ENCODE data around the gene CAP2.

GRCh38 chr6:17347012-17347411 lies 46.4 kb upstream of the CAP2 start:
- no peak for TF ChIP-seq CTCF (IDR thresholded peaks at IDR 0.05)
- TF ChIP-seq POLR2A (IDR thresholded peaks at IDR 0.05) = no peak
